Putamen (tissue), 1 donor: Measurements from ENCODE around the gene BSX.

Experiments used
- DNase-seq: peaks from one replicate; pipeline ENCODE4 v3.0.0-alpha.2; 2016; ENCODE audit warnings: low spot score

BSX gene

DNA sequence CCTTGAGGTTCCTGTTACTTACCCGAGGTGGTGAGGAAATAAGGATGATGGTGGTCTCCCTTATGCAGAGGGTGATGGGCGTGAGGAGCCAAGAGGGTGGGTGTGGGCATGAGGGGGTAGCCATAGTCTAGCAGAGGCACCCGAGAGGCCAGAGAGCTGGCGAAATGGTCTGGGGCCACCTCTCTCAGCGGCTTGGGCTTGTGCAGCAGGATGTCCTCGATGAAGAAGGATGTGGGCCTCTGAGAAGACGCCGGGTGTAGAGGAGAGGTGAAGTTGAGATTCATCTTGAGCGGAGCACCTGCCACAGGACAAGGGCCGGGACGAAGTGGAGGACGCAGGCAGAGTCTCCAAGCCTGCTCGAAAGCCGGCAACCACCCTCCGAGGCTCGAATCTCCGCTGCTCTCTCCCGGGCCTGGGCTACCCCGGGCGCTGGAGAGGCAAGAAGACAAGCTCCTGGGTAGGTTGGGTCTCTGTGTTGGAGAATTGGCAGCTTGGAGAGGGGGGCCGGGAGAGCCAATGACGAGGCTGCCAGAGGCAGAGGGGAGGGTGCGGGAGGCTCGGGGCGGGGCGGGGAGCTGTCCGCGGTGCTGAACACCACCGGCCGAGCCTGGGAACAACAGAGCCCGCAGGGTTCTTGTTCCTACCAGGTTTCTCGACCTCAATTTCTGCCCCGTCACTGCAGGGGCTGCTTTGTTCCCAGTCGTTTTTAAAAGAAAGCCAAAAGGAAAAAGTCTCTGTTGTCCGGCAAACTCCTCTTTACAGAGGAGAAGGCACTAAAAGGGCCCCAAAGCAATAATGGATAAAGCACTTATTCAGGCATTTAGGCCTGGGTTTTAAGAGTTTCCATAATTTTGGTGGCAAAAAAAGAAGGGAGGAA, at the start of gene BSX:
TSS of gene BSX (minus strand) at position 447 of the 877 bp plus-strand sequence. CDS start at position 284, 163 bp downstream.
- DNase-seq: peak; percentile 15

DNA sequence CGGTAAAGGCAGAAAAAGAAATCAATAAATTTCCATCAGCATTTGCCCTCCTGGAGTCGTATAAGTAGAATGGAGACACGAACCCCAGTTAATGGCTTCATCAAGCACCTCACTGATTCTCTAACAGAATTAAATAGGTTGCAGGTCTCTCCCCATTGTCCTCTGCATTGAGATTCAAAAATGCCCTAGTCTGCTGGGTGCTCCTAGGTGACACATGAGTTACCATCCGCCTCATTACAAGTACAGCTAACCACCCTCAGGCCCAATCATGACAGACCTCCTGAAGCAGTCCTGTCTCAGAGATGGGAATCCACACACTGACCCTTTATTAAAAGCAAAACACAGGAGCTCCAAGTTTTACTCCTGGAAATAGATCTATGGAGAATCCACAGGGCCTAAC, 48.9 kb upstream of the BSX start:
- DNase-seq: no peak

DNA sequence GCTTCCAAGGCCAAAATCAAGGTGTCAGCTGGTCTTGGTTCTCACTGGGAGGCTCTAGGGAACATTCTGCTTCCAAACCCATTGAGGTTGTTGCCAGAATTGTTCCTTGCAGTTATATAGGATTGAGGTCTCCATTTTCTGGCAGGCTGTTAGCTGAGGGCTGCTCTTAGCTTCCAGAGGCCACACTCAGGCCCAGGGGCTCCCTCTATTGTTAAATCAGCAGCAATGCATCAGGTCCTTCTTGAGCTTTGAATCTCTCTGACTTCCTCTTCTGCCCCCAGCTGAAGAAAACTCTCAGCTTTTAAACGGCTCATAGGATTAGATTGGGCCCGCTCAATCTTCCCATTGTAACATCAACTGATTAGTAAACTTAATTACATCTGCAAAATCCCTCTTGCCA, 39.3 kb upstream of the BSX start:
- DNase-seq: no peak

DNA sequence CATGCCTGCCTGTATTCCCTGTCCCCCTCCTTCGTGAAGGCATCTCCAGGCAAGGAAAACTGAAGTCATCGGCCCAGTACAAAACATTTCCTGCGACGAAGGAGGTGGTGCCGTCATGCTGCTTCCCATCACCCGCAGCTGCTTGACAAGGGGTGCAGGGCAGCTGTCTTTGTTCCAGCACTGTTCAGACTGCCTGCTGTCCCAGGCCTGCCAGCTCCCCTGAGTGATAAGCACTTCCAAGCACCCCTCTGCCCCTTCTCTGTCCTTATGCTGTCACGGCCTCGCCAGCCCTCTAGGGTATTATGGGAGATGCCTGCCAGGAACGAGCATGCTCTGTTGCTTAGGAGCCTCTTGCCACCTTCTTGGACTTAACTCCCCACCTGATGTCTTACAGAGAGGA, 37.1 kb upstream of the BSX start:
- no peak for DNase-seq

DNA sequence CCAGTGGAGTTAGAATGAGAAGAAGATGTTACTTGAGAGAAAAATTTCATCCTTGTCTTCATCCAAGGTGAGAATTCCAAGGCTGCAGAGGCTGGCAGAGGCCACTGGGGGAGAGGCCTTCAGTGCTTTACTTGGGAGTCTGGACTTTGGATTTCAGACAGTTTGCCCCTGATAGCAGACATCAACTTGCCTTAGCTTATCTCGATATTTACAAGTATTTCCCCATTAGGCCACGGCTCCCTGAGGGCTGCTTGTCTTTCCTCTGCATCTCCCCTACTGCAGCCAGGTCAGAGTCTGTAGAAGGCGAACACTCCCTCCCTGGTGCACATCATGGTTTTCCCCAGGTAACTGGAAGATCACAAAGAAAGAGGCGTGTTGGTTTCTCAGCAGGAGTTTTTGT, 29.9 kb upstream of the BSX start:
- no peak for DNase-seq

DNA sequence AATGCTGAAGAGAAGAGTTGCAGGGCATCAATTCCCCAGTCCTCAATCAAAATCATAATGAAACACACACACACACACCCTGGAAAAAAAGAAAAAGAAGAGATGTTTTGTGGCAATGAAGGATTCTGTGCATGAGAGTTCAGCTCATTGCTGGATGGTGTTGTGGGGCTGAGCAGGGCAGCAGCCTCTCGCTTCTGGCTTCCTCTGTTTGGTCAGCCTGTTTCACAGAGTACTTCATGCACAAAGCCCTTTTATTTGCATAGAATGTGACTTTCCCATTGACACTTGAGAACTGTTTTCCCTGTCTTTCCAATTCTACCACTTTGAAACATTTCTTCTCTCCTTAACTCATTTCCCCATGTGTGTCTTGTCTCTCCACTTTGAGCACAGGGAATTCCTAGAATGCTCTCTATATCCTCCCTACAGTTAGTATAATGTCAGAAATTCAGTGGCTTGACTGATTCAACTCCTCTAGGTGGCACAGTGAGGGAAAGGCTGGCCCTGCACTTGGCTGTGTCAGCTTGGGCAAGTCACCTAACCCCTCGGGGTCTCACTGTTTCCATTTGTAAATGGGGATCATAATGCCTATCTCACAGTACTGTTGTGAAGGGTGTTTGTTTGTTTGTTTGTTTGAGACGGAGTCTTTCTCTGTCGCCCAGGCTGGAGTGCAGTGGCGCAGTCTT, 25.4 kb upstream of the BSX start:
- DNase-seq: no peak

DNA sequence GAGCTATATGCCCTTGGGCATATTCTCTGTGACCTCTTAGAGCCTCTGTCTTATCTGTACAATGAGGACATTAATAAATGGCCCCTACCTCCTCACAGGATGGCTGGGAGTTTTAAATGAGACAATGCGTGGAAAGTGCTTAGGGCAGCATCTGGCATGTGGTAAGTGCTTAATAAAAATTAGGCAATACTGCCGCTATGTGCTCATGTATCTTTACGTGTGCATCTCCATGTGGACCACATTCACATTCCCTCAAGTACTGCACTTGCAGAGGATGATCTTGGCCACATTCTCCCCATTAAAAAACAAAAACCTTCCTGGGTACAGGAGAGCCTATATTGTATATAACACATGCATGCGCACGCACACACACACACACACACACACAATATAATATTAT, 19.1 kb upstream of the BSX start:
- no peak for DNase-seq

DNA sequence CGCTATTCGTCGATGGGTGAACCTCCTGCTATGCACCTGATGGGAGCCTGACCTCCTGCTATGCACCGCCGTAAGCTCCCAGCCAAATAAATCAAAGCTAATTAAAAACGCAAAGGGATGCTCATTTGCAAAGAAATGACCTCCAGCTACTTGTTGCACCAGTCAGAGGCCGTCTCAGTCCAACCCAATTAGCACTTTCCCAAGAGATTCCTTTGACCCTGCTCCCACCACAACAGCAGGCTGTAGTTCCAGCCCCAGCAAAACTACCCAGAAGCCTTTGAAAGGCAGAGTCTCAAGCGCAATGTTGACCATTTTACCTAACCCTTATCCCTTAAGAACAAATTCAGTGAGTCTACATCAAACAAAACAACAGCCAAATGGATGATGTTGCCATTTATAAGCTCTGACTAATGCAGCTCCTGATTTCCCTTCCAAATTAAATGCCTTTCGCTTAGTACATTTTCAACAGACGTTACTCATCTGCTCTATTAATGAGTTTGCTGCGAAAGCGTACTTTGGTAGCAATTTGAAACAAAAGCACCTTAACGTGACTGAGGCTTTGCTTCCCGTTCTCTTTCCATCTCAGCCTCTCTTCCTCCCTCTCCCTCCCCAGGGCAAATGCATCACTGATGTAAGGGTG, 17.2 kb upstream of the BSX start:
- no peak for DNase-seq

DNA sequence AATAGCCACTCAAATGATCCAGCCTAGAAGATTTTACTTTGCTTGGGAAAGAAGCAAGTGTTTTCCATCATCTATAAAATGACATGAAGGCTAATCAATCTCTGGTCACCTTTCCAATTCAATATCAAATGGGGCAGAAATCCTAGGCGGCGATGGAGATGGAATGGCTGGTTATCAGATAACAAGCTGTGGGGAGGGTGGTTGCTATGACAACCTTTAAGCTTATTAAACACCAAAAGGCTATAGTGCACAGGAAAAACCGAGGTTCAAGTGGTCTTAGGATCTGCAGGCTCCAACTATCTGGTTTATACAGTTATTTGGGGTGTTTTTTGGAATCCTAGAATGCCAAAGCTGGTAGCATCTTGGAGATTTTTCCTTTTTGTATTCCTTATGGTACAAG, 13.9 kb upstream of the BSX start:
- no peak for DNase-seq

DNA sequence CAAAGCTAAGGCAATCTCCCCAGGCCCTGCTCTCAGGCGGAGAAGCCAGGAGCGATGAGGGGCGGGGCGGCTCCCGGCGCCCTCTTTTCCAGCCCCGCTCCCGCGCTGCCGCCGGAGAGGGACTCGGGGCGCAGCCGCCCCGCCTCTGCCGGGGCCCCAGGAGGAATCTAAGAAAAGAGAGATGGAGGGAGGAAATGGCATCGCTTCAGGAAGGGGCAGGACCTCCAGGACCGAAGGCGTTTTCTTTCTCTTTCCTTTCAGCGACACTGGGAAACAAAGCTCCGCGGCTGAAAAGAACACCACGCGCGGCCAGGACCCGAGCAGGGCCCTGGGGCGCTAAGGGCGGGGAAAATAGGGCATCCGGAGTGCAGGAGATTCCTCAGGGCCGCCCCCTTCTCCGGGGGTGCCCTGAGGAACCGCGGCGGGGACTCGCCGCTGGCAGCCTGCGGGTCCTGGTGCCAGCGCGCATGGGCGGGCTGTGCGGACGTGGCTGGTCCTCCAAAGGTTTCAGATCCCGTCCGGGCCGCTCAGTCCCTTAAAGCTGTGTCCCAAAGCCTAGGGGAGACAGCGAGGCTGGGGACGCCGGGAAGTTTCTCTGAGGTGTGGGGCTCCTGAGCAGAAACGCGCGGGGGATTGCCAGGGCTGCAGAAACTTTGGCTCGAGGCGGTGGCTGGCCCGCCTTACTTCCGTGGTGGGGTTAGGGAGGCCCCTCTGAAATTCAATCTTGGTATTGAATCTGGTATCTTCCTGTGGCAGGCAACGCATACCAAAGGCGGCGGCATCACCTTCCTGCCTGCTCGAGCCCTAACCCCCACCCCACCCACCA, 2.8 kb upstream of the BSX start:
- DNase-seq: no peak

DNA sequence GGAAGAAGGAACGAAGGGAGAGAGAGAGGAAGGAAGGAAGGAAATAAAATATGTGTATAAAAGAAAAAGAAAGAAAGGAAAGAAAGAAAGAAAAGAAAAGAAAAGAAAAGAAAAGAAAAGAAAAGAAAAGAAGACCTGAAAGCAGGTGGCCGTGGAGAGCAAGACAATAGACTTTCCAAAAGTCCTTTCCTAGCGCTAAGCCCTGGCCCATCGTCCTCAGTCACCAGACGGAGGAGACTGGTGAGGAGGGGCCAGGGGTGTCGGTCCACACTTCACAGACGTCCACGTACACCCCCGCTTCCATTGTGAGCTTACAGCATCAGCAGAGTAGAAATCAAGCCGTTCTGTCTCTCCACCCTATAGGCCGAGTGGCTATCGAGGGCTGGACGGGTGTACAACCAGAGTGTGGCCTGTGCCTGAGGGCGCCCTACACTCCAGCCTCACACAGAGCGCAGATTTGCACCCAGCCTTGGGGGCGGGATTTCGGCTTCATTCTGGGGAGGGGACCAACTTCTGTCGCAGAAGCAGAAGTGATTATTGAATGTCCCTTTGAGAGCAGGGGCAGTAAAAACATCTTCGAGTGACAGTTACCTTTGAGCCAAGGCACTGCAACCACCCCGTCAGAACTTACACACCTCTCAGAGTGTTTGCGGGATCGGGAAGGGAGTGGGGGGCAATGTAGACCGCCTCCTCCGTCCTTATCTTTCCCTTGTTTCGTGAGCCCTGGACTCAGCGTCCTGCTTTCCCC, 2.0 kb upstream of the BSX start:
- no peak for DNase-seq

DNA sequence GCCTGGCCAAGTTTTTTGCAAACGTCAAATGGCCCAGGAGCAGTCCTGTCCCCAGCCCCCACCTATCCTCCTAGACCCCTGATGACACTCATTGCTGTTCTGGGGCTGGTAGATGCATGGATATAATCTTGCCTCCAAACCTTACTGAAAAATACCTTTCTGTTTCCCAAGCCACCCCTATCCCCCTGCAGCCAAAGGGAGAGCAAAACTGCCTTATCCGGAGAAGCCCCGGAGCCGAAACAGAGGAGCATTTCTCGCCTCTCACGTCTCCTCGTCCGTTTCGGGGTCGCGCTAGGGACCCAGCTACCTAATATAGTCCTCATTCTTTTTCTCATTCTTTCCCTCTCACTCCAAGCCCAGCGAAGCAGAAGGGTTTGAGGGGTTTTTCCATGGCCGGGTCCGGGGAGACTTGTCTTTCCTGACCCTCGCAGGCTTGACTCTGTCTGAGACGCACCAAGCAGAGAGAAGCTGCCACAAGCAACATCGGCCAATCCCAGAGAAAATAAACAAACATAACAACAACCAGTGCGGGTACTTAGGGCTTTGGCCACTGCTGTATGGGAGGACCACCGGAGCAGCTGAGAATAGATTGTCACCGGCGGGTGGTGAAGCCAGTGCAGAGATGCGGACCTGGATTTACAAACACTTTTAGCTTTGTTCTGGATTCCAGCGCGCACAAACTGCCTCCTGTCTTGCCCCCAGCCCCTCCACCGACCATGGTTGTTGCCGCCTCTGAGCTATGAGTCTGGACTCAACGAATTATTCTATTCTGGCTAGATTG, 1.6 kb downstream of the BSX start:
- DNase-seq: no peak

DNA sequence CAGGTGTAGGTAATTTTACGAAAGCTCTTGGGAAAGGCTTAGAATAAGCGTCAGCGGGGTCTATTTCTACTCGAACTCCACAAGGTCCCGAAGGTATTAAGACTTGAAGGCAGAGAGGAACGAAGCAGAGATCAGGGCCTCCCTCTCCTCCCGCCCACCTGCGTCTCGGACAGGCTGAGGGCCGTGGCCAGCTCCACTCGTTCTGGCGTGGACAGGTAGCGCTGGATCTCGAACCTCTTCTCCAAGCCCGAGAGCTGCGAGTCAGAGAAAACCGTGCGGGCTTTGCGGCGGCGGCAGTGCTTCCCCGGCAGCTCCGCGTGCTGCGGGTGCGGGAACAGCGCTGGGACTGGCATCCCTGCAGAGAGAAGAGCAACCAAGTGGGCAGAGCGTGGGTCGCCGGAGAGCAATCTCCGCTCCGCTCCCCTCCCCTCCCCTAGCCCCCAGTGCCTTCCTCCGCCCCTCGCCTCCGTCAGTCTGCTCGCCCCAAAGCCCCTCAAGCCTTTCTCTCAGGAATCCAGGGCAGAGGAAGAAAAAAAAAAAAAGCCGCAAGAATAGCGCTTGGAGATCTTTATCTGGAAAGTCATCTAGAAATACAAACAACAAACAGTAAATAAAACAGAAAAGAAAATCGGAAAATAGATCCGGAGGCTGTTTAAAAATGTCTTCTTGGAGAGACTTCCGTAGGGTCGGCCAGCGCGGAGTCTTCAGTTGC, 2.4 kb downstream of the BSX start:
- no peak for DNase-seq

DNA sequence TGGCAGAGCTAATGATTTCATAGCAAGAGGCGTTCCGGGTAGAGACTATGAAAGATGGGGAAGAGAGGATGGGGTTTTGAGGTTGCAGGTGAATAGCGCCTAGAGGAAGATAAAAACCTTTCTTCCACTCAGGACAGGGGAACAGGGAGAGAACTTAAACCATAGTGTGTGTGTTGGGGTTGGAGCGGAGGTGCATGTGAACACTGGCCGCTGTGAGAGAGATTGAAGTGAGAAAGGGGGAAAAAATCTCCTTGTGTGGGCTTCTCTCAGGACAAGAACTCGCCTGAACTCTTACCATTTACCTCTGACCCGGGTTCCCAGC, 3.4 kb downstream of the BSX start:
- DNase-seq: no peak

DNA sequence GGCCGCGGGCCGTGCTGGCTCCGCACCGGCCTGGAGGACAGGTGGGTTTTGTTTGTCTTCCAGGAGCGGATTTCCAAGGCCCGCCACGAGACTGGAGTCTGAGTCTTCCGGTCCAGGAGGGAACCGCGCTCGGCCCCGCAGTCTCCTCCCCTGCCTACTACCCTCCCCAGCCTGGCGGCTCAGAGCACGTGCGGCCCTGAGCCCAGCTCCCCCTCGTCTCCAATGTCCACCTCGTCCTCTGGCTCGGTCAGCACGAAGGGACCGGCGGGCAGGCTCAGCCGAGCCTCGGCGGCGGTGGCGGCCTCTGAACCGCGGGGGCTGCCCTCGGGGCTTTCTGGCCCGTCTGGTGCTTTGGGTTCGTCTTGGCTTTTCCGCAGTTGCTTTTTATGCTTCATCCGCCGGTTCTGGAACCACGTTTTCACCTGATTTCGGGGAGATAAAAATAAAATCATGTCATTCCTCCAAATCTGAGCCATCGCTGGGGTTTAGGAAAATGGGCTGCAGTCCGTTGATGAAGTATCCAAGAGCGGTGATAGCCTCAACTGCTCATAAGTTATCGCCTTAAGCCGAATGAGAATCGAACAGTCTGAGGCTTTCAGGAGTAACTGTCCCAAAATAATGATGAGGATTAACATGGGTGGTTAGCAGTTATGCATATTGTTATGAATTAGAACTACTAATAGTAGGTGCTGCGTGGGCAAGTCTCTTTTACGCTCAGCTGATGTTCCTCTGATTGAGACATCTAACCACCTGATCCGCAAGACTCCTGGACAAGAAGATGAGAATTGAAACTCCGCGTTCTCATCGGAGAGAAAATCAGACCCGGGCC, 4.0 kb downstream of the BSX start:
- no peak for DNase-seq

DNA sequence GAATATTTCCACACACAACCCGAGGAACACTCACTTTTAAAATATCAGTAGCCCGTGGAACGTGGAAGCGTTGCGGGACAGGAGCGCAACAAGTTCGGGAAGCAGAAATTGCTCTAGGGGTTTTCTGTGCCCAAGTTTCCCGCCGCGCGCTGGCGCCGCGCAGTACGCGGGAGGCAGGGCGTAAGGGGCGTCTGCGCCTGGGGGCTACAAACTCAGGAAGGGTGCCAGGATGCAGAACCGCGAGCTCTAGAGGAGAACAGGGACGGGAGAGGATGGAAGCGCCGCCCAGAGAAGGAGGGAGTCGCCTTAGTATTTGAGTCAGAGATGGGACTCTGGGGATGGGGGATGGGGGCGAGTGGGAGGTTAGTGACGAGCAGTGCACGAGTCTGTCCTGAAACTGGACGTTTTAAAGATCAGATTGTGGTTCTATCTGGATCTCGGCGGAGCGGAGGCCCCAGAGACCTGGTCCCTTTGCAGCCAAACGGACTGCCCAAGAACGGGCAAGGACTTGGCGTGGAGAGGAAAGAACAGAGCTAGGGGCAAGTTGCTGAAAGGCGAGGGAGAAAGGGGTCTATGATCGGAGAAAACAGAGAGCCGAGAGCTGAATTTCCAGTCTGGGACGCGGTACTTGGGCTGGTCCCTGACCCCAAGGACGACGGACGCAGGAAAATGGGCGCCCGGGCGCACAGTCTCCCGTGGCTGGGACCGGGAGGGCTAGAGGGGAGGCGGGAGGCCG, 4.7 kb downstream of the BSX start:
- no peak for DNase-seq

DNA sequence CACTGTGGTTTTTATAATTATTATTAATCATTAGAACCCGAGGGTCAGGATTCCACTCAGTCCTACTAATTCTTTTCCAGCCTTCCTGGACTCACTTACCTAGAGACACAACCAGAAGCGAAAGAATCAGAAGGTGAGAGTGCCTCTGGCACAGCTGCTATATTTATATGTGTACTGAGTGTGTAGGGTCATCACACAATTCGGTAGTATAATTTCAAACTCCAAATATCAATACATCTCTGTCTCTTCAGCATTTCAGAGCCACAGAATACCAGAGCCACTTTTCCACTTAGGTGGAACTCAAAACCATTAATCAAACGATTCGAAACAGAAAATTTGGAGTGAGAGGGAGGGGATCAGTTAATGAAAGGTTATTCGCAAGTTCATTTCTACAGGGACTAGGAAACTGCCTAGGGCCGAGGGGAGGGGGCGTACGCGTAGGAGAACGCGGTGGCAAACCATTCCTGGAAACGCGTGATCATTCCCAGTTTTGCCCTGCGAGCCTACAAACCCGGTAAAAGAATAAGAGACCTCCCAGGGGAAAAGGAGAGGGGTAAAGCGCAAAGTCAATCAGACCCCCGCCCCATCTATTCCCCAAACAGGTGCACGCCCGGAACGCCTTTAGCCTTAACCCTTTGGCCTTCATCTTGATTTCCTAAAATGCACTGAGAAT, 5.4 kb downstream of the BSX start:
- no peak for DNase-seq

DNA sequence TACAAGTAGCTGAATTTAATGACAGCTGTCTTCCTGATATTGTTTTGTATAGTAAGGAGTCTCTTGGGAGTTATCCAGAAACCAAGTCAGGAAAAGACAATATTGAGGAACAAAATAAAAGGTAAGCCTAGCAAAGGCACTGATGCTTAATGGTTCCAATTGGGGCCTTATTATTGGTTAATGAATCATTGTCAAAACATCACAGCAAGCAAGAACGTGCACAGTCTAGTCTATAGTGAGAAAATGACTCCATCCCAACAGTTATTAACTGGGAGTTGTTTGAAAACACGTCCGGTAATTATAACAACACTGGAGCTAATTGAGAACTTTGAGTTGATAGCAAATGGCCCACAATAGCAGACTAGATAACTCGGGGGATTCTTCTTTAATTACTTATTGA, 17.7 kb downstream of the BSX start:
- DNase-seq: no peak
